Psoas muscle (tissue), 8 donors: ENCODE data around the gene COPS9. TPM values are rescaled to one million over a fixed set of nuclear protein-coding genes. Genes with fewer than 3 reads are reported as not detected.

Experiments used
- ATAC-seq, 4 donors: fragments of 200-7000 bp; cut with Tn5 transposase; one replicate each; pipeline ENCODE4 v1.9.1; 2020; ENCODE audit warnings: moderate library complexity in 3 of 4, mild to moderate bottlenecking in 2 of 4
- DNase-seq, 2 donors: peaks; one replicate each; pipeline ENCODE4 v3.0.0-alpha.2; 2020
- H3K27ac ChIP-seq: fragments of 200-600 bp; one replicate; pipeline ENCODE4 v1.8.0; 2022
- H3K27me3 ChIP-seq, 3 donors: fragments of 200-600 bp in 1 of 3; one replicate each; pipeline versions ENCODE4 v1.6.1 to v1.8.0; 2013 to 2022; ENCODE audit warnings: low read length in 2 of 3, mild to moderate bottlenecking in 2 of 3, moderate library complexity in 1 of 3; ENCODE audit not compliant: insufficient read depth in 3 of 3
- H3K36me3 ChIP-seq, 2 donors: fragments of 200-600 bp in 1 of 2; one replicate each; pipeline versions ENCODE4 v1.6.1 to v1.8.0; 2013 to 2022; ENCODE audit warnings: low read depth in 1 of 2, mild to moderate bottlenecking in 1 of 2, moderate library complexity in 1 of 2; ENCODE audit not compliant: insufficient read depth in 1 of 2
- H3K4me1 ChIP-seq: fragments of 200-600 bp; one replicate; pipeline ENCODE4 v1.8.0; 2022
- H3K4me3 ChIP-seq: fragments of 200-600 bp; one replicate; pipeline ENCODE4 v1.8.0; 2022; ENCODE audit warnings: mild to moderate bottlenecking
- H3K9me3 ChIP-seq: fragments of 200-600 bp; one replicate; pipeline ENCODE4 v1.8.0; 2022
- WGBS, 3 donors: extraction: QIAGEN DNeasy Blood & Tissue Kit; methylation state at CpG; one replicate each; pipeline versions ENCODE4 v1.1.6 to v1.1.7; 2013; 5-methylcytosine and 5-hydroxymethylcytosine counted together
- intact Hi-C, 2 donors: fragments of 100-400 bp; cut with DNase I; formaldehyde crosslinking; loops; one replicate each; pipeline versions ENCODE4 v1.11.0 to v1.14.2; 2022
- polyA plus RNA-seq, 3 donors: library from polyadenylated mRNA; stranded (reverse); fragments of 200-250 nt; gene quantifications; one replicate each; pipeline ENCODE4 v1.2.3, GENCODE V29; 2013
- total RNA-seq, 4 donors: library from RNA; stranded (reverse); fragmentation: NEBNext Ultra II Directional in 2 of 4; extraction: Animal tissue kit (Norgen Biotek cat#: 25700) in 2 of 4; gene quantifications; one replicate each; pipeline versions ENCODE4 v1.2.1 to v1.2.4, GENCODE V29; 2021 to 2023
- TF ChIP-seq, protein P1 (sequence below): fragments of 200-600 bp; IDR thresholded peaks from one replicate; pipeline ENCODE4 v1.8.0; 2022; ENCODE audit warnings: antibody characterized with exemption
- donor health status: healthy with polysubstance abuse.
- donor health status: DM: no; HTN: no; CAD: no; lungs with moderate emphysema.
- donor health status: Bipolar disorder and iron deficiency.
- donor health status: healthy.
- donor health status: DM: yes; HTN: yes; CAD: no.
- donor health status: DM: no; HTN: no; CAD: no.
- donor health status: DM: no; HTN: no; CAD: no.
- donor health status: DM: yes; HTN: yes; CAD: no.

COPS9 gene
- total and polyA plus RNA-seq, 7 donors: 136 to 597 (median 214) TPM

DNA sequence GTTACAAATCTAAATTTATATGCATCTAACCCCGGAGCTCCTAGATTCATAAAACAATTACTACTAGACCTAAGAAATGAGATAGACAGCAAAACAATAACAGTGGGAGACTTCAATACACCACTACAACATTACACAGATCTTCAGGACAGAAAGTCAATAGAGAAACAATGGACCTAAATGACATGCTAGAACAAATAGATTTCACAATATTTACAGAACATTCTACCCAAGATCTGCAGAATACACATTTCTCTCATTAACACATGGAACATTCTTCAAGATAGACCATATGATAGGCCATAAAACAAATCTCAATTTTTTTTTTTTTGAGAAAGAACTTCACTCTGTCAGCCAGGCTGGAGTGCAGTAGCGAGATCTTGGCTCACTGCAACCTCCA, 37.8 kb downstream of the COPS9 start:
- Histone ChIP-seq H3K9me3 (peaks cover 7% of the 10 kb centered on the region), H3K36me3 (no peaks in the 10 kb centered on the region), H3K4me1 (no peaks in the 10 kb centered on the region), H3K27me3 (peaks cover 12 to 56% (median 13%) of the 10 kb centered on the region in 3 donors), H3K27ac (no peak overlapping the region), H3K4me3 (no peak overlapping the region)
- WGBS, 3 donors: 75 to 91% (median 85%) methylated on average over 2 of the region's 2 CpGs
- DNase-seq: no peak
- no peak for ATAC-seq
- TF ChIP-seq, protein P1, sequence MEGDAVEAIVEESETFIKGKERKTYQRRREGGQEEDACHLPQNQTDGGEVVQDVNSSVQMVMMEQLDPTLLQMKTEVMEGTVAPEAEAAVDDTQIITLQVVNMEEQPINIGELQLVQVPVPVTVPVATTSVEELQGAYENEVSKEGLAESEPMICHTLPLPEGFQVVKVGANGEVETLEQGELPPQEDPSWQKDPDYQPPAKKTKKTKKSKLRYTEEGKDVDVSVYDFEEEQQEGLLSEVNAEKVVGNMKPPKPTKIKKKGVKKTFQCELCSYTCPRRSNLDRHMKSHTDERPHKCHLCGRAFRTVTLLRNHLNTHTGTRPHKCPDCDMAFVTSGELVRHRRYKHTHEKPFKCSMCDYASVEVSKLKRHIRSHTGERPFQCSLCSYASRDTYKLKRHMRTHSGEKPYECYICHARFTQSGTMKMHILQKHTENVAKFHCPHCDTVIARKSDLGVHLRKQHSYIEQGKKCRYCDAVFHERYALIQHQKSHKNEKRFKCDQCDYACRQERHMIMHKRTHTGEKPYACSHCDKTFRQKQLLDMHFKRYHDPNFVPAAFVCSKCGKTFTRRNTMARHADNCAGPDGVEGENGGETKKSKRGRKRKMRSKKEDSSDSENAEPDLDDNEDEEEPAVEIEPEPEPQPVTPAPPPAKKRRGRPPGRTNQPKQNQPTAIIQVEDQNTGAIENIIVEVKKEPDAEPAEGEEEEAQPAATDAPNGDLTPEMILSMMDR: no peak
- intact Hi-C loops: no loop called here

DNA sequence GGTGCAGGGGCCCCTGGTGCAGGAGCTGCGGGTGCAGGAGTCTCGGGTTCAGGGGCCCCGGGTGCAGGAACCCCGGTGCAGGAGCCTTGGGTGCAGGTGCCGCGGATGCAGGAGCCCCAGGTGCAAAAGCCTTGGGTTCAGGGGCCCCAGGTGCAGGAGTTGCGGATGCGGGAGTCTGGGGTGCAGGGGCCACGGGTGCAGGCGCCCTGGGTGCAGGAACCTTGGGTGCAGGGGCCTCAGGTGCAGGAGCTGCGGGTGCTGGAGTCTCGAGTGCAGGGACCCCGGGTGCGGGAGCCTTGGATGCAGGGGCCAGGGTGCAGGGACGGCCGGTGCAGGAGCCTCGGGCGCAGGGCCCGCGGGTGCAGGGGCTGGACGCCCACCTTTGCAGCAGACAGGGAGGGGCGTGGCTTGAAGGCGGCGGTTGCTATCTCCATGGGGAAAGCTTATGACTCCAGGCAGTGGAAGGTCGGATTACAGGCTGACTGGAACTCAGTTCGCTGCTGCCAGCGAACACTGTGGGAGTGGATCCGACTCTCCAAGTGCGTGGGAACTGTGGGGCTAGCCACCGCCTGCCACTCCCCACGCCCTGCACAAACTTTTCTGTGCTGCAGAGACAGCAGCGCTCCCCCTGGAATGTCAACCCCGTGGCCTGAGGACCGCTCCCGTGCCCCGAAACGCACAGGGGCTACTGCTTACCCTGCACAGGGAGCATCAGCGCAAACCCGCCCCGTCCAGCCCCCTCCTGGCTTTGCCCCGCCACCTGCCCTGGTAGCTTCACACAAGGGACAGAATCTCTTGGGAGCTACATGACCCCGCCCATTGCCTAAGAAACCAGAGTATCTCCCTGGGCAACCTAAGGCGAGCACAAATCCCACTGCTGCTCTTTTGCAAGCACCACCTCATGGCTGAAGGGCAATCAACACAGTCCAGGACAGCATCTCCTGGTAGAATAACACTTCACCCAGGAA, 40.3 kb downstream of the COPS9 start:
- WGBS, 3 donors: 3 to 5% (median 4%) methylated on average over 41 to 43 of the region's 43 CpGs
- TF ChIP-seq, protein P1: no peak
- peaks cover 12 to 62% (median 13%) of the 10 kb centered on the region in 3 donors for H3K27me3 ChIP-seq
- no peaks in the 10 kb centered on the region for H3K36me3 ChIP-seq
- peaks cover 5% of the 10 kb centered on the region for H3K9me3 ChIP-seq
- intact Hi-C loops: no loop called here
- no peak for ATAC-seq
- no peaks in the 10 kb centered on the region for H3K4me1 ChIP-seq
- no peak overlapping the region for H3K27ac ChIP-seq
- DNase-seq: no peak
- no peak overlapping the region for H3K4me3 ChIP-seq

DNA sequence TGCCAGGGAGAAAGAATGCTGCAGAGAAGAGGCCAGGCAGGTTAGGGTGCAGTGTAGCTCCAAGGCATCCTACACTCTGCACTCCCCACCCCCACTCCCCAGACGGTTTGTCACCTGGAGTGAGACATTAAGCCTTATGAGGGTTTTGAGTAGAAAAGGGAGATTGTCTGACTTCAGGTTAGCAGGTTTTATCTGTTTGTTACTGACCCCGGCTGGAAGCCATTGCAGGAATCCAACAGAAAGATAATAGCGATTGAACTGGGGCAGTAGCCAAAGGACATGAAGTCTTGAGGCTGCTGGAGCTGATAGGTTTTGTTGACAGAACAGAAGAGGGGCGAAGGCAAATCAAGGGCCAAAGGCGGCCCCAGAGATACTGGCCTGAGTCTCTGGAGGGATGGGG, 46.8 kb downstream of the COPS9 start:
- TF ChIP-seq, protein P1: no peak
- H3K27me3 ChIP-seq: peaks cover 0 to 36% (median 0%) of the 10 kb centered on the region in 3 donors
- no peaks in the 10 kb centered on the region for H3K4me1 ChIP-seq
- no peaks in the 10 kb centered on the region for H3K36me3 ChIP-seq
- DNase-seq (no peak), ATAC-seq (no peak)
- no peak overlapping the region for H3K4me3 ChIP-seq
- H3K27ac ChIP-seq: no peak overlapping the region
- H3K9me3 ChIP-seq: peaks cover 9% of the 10 kb centered on the region
- 70 to 73% (median 73%) methylated on average over 5 of the region's 5 CpGs for WGBS, 3 donors
- intact Hi-C loops: no loop called here

DNA sequence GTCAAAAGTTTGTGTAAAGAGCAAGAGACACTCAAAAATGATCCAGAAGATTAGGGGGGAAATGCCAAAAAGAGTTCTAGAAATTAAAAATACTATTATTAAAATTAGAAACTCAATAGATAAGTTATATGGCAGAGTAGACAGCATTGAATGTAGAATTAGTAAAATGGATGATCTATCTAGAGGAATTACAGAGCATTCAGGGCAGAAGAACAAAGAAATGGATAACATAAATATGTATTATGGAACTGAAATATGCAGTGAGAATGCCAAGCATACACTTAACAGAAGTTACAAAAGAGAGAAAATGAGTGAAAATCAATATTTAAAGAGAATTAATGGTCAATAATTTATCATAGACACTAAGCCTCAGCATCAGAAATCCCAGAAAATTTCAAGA, 49.5 kb downstream of the COPS9 start:
- no peak for ATAC-seq
- H3K36me3 ChIP-seq: no peaks in the 10 kb centered on the region
- peaks cover 0 to 17% (median 0%) of the 10 kb centered on the region in 3 donors for H3K27me3 ChIP-seq
- no peak for DNase-seq
- H3K4me1 ChIP-seq: no peaks in the 10 kb centered on the region
- H3K9me3 ChIP-seq: peaks cover 7% of the 10 kb centered on the region
- H3K27ac ChIP-seq: no peak overlapping the region
- no peak overlapping the region for H3K4me3 ChIP-seq
- TF ChIP-seq, protein P1: no peak
- intact Hi-C loops: no loop called here

Other genes with a start within 250 kb of the COPS9 start
- 100 to 1,000 TPM; 132 to 183 (median 163) TPM for gene NDUFA10, start 111.0 kb downstream of the COPS9 start, total RNA-seq
- 100 to 1,000 TPM in 2 of 3 donors, 10 to 100 TPM in 1; 84.2 to 135 (median 113) TPM for gene NDUFA10, start 111.0 kb downstream of the COPS9 start, polyA plus RNA-seq
- not detected for gene OR6B2, start 105.9 kb downstream of the COPS9 start, total RNA-seq
- not detected for gene OR6B2, start 105.9 kb downstream of the COPS9 start, polyA plus RNA-seq
- not detected for gene OR6B3, start 82.8 kb downstream of the COPS9 start, total RNA-seq
- not detected for gene OR6B3, start 82.8 kb downstream of the COPS9 start, polyA plus RNA-seq
- not detected for gene OTOS, start 4.4 kb upstream of the COPS9 start, total RNA-seq
- gene OTOS, start 4.4 kb upstream of the COPS9 start, polyA plus RNA-seq: under 1 TPM in 1 of 3 donors, not detected in 2; 0.20 TPM